Glutamatergic neuron (in vitro differentiated cells): ENCODE data around the gene PHAX. TPM values are rescaled to one million over a fixed set of nuclear protein-coding genes. Genes with fewer than 3 reads are reported as not detected.

Experiments
- DNase-seq: peaks from one replicate; pipeline ENCODE4 v3.0.0; 2022
- H3K27ac Mint-ChIP-seq: one replicate; pipeline ENCODE4 v1.8.0; 2020; ENCODE audit warnings: mild to moderate bottlenecking, mixed read lengths, inconsistent platforms; ENCODE audit not compliant: unreplicated experiment
- H3K27me3 Mint-ChIP-seq: one replicate; pipeline ENCODE4 v1.8.0; 2020; ENCODE audit warnings: mild to moderate bottlenecking, moderate library complexity, mixed read lengths, inconsistent platforms; ENCODE audit not compliant: unreplicated experiment
- H3K36me3 Mint-ChIP-seq: one replicate; pipeline ENCODE4 v1.8.0; 2020; ENCODE audit warnings: mild to moderate bottlenecking, mixed read lengths, inconsistent platforms; ENCODE audit not compliant: unreplicated experiment
- H3K4me1 Mint-ChIP-seq: one replicate; pipeline ENCODE4 v1.8.0; 2020; ENCODE audit warnings: mild to moderate bottlenecking, low read depth, mixed read lengths, inconsistent platforms; ENCODE audit not compliant: unreplicated experiment
- H3K4me3 Mint-ChIP-seq: one replicate; pipeline ENCODE4 v1.8.0; 2020; ENCODE audit warnings: mild to moderate bottlenecking, mixed read lengths, inconsistent platforms; ENCODE audit not compliant: unreplicated experiment
- H3K9me3 Mint-ChIP-seq: one replicate; pipeline ENCODE4 v1.8.0; 2020; ENCODE audit warnings: mild to moderate bottlenecking, moderate library complexity, mixed read lengths, inconsistent platforms; ENCODE audit not compliant: unreplicated experiment
- total RNA-seq: library from RNA; stranded (reverse); fragmentation: NEBNext Ultra II Directional; extraction: Animal tissue kit (Norgen Biotek cat#: 25700); gene quantifications from one replicate; pipeline ENCODE4 v1.2.1, GENCODE V29; 2021; ENCODE audit not compliant: unreplicated experiment
- TF ChIP-seq, protein P1 (sequence below): fragments of 200-600 bp; sonication (generic); IDR thresholded peaks from one replicate; pipeline ENCODE4 v1.5.0; 2021; ENCODE audit not compliant: partially characterized antibody, unreplicated experiment

PHAX gene
- total RNA-seq, 1 donor from 2014 or later = 41.1 TPM

DNA sequence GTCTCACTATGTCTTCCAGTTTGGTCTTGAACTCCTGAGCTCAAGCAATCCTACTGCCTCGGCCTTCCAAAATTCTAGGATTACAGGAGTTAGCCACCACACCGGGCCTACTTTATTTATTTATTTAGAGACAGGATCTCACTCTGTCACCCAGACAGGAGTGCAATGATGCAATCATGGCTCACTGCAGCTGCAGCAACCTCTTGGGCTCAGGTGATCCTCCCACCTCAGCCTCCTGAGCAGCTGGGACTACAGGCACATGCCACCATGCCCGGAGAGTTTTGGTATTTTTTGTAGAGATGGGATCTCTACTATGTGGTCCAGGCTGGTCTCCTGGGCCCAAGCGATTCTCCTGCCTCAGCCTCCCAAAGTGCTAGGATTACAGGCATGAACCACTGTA is 32.8 kb downstream of the PHAX start:
- TF ChIP-seq, protein P1, sequence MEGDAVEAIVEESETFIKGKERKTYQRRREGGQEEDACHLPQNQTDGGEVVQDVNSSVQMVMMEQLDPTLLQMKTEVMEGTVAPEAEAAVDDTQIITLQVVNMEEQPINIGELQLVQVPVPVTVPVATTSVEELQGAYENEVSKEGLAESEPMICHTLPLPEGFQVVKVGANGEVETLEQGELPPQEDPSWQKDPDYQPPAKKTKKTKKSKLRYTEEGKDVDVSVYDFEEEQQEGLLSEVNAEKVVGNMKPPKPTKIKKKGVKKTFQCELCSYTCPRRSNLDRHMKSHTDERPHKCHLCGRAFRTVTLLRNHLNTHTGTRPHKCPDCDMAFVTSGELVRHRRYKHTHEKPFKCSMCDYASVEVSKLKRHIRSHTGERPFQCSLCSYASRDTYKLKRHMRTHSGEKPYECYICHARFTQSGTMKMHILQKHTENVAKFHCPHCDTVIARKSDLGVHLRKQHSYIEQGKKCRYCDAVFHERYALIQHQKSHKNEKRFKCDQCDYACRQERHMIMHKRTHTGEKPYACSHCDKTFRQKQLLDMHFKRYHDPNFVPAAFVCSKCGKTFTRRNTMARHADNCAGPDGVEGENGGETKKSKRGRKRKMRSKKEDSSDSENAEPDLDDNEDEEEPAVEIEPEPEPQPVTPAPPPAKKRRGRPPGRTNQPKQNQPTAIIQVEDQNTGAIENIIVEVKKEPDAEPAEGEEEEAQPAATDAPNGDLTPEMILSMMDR = no peak
- H3K9me3 Mint-ChIP-seq = no peaks in the 10 kb centered on the region
- H3K27ac Mint-ChIP-seq = no peak overlapping the region
- H3K4me3 Mint-ChIP-seq = no peak overlapping the region
- H3K27me3 Mint-ChIP-seq = no peaks in the 10 kb centered on the region
- no peaks in the 10 kb centered on the region for H3K36me3 Mint-ChIP-seq
- H3K4me1 Mint-ChIP-seq = no peaks in the 10 kb centered on the region
- no peak for DNase-seq

DNA sequence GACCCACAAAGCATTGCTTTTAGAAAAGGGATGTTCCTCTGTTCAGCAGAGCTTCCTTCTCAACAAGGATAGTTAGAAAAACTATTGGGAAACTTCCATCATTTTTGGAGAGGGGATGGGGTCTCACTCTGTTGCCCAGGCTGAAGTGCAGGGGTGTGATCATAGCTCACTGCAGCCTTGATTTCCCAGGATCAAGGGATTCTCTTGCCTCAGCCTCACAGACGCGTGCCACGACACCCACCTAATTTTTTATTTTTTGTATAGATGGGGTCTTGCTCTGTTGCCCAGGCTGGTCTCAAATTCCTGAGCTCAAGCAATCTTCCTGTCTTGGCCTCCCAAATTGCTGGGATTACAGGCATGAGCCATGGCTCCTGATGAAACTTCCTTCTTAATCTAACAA is 34.8 kb downstream of the PHAX start:
- peaks cover 2% of the 10 kb centered on the region for H3K9me3 Mint-ChIP-seq
- H3K36me3 Mint-ChIP-seq = no peaks in the 10 kb centered on the region
- no peak overlapping the region for H3K27ac Mint-ChIP-seq
- no peaks in the 10 kb centered on the region for H3K4me1 Mint-ChIP-seq
- no peaks in the 10 kb centered on the region for H3K27me3 Mint-ChIP-seq
- no peak for DNase-seq
- TF ChIP-seq, protein P1 = no peak
- H3K4me3 Mint-ChIP-seq = no peak overlapping the region

DNA sequence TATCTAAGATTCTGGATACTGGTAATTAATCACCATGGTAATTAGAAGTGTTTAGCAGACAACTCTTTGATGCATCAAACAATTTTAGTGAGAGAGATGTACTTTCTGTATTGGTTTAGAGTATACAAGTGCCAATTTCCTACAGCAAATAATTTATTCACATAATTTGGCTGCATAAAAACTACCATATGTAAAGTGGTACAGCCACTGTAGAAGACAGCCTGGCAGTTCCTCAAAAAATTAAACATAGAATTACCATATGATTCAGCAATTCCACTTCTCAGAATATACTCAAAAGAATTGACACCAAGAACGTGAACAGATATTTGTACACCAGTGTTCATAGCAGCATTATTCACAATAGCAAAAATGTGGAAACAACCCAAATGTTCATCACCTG is 36.2 kb downstream of the PHAX start:
- DNase-seq = no peak
- no peaks in the 10 kb centered on the region for H3K4me1 Mint-ChIP-seq

DNA sequence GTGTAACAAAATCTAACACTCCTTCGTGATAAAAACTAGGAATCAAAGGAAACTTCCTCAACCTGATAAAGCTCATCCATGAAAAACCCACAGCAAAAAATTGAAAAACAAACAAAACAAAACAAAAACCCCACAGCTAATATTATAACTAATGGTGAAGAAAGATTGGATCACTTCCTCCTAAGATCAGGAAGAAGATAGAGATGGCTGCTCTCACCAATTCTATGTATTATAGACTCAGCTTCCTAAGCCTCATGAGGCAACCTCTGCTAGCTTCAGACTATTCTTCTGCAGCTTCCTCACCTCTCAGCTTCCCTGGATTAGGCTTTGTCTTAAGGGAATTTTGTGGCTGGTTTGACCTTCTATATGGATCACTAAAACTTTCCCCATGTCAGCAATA is 40.1 kb downstream of the PHAX start:
- Mint-ChIP-seq H3K4me1 (no peaks in the 10 kb centered on the region), H3K9me3 (peaks cover 2% of the 10 kb centered on the region), H3K27ac (no peak overlapping the region), H3K36me3 (peaks cover 8% of the 10 kb centered on the region), H3K27me3 (no peaks in the 10 kb centered on the region), H3K4me3 (no peak overlapping the region)
- TF ChIP-seq, protein P1 = no peak
- DNase-seq = no peak

More for the DNA sequence above, 36.2 kb downstream of the PHAX start:
- Mint-ChIP-seq H3K9me3 (peaks cover 2% of the 10 kb centered on the region), H3K4me3 (no peak overlapping the region), H3K36me3 (no peaks in the 10 kb centered on the region), H3K27me3 (no peaks in the 10 kb centered on the region), H3K27ac (no peak overlapping the region)
- TF ChIP-seq, protein P1 = no peak

DNA sequence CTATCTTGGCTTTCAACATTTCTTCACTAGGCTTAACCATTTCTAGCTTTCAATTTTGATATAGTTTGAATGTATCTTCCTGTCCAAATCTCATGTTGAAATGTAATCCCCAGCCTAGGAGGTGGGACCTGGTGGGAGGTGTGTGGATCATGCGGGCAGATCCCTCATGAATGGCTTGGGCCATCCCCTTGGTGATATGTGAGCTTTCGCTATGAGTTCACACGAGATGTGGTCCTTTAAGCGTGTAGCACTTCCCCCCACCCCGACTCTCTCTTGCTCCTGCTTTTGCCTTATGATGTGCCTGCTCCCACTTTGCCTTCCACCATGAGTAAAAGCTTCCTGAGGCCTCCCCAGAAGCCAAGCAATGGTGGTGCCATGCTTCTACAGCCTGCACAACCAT is 40.6 kb downstream of the PHAX start:
- no peaks in the 10 kb centered on the region for H3K27me3 Mint-ChIP-seq
- no peak for DNase-seq
- no peak overlapping the region for H3K27ac Mint-ChIP-seq
- H3K4me1 Mint-ChIP-seq = no peaks in the 10 kb centered on the region
- TF ChIP-seq, protein P1 = no peak
- H3K4me3 Mint-ChIP-seq = no peak overlapping the region
- H3K9me3 Mint-ChIP-seq = peaks cover 2% of the 10 kb centered on the region
- H3K36me3 Mint-ChIP-seq = peaks cover 8% of the 10 kb centered on the region
